RPMI7951 (cell line): ENCODE measurements around the gene SIVA1. TPM values are rescaled to one million over a fixed set of nuclear protein-coding genes. Genes with fewer than 3 reads are reported as not detected.

Experiments
- total RNA-seq: library from RNA; depleted of rRNA; stranded (reverse); fragments of >200 nt; shearing (Covaris generic); gene quantifications from 2 replicates; pipeline ENCODE4 v1.2.3, GENCODE V29; 2014; rRNA removed

Gene SIVA1
- total RNA-seq, 1 experiment from 2014 or later, result 196 TPM

Other genes starting within 250 kb of the SIVA1 start
- not detected in 2 replicates for gene C14orf180, start 173.4 kb upstream of the SIVA1 start, total RNA-seq
- not detected in 2 replicates for gene TMEM179, start 148.4 kb upstream of the SIVA1 start, total RNA-seq
- gene INF2, start 63.5 kb upstream of the SIVA1 start, total RNA-seq, result 24.9 and 27.6 TPM in 2 replicates
- gene ADSS1, start 28.9 kb upstream of the SIVA1 start, total RNA-seq, result 1.6 and 3.2 TPM in 2 replicates
- gene AKT1, start 42.6 kb downstream of the SIVA1 start, total RNA-seq, result 78.0 and 81.5 TPM in 2 replicates
- gene ZBTB42, start 48.0 kb downstream of the SIVA1 start, total RNA-seq, result 0.84 and 0.88 TPM in 2 replicates
- gene CEP170B, start 112.1 kb downstream of the SIVA1 start, total RNA-seq, result 3.8 and 5.9 TPM in 2 replicates
- gene PLD4, start 171.7 kb downstream of the SIVA1 start, total RNA-seq, result not detected in 2 replicates
- 3.6 and 3.7 TPM in 2 replicates for gene AHNAK2, start 225.2 kb downstream of the SIVA1 start, total RNA-seq
- 3.9 and 8.2 TPM in 2 replicates for gene CLBA1, start 232.6 kb downstream of the SIVA1 start, total RNA-seq